GM12878 (cell line): ENCODE data around the gene BIK. TPM values are rescaled to one million over a fixed set of nuclear protein-coding genes. Genes with fewer than 3 reads are reported as not detected.

Source experiments
- ATAC-seq: fragments of 200-7000 bp; cut with Tn5 transposase; 3 replicates; pipeline ENCODE4 v1.9.1; 2020; ENCODE audit warnings: mild to moderate bottlenecking, moderate library complexity
- BruUV-seq: library from RNA; stranded (reverse); fragments of 400-500 nt; replicated peaks from 2 replicates; lab custom pipeline; 2021; lab: Mats Ljungman, UMichigan
- CTCF ChIA-PET: fragments of 300-600 bp; sonication (Branson Sonifier 250); formaldehyde crosslinking; extraction: SDS; loops from one replicate; lab custom pipeline; 2021; ENCODE audit warnings: inconsistent platforms; lab: Yijun Ruan, JAX
- POLR2A ChIA-PET: fragments of 350-600 bp; formaldehyde crosslinking; extraction: SDS; loops from one replicate; lab custom pipeline; 2021; ENCODE audit warnings: inconsistent platforms; lab: Charles Lee
- RAD21 ChIA-PET: fragments of 300-600 bp; sonication (Branson Sonifier 250); formaldehyde crosslinking; loops from one replicate; lab custom pipeline; 2023; ENCODE audit warnings: antibody characterized with exemption; ENCODE audit not compliant: unreplicated experiment; lab: Charles Lee
- SMC1A ChIA-PET: fragments of 300-600 bp; sonication (Branson Sonifier 250); formaldehyde crosslinking; loops from one replicate; lab custom pipeline; 2023; ENCODE audit not compliant: unreplicated experiment, uncharacterized antibody; lab: Charles Lee
- DNase-seq: peaks from one replicate; pipeline ENCODE4 v3.0.0-alpha.2; 2011; ENCODE audit warnings: low read depth, low spot score
- FAIRE-seq: peaks from 3 replicates; lab custom pipeline; 2011; peaks lifted over from hg19 to GRCh38; lab: Jason Lieb, UNC
- H2AFZ ChIP-seq: 2 replicates; pipeline ENCODE4 v1.6.0; 2011; ENCODE audit warnings: low read depth, low read length, control low read depth; ENCODE audit not compliant: control insufficient read depth
- H3K27ac ChIP-seq: 2 replicates; pipeline ENCODE4 v1.5.1; 2011; ENCODE audit warnings: control low read depth; ENCODE audit not compliant: control insufficient read depth, insufficient read depth
- H3K27me3 ChIP-seq, 2 experiments: replicated peaks in 1 of 2; 2 replicates each; pipeline versions ENCODE4 v1.6.0 to v1.6.1; 2011; ENCODE audit warnings: low read length in 1 of 2; ENCODE audit not compliant: control insufficient read depth in 2 of 2, insufficient read depth in 2 of 2
- H3K36me3 ChIP-seq, 2 experiments: 2 replicates each; pipeline ENCODE4 v1.5.1; 2011; ENCODE audit warnings: low read length in 1 of 2; ENCODE audit not compliant: control insufficient read depth in 2 of 2, insufficient read depth in 2 of 2
- H3K4me1 ChIP-seq: 2 replicates; pipeline ENCODE4 v1.6.1; 2011; ENCODE audit warnings: mild to moderate bottlenecking, low read length, moderate library complexity, mixed read lengths; ENCODE audit not compliant: control insufficient read depth, insufficient read depth
- H3K4me2 ChIP-seq: 2 replicates; pipeline ENCODE4 v1.6.0; 2011; ENCODE audit warnings: control low read depth; ENCODE audit not compliant: control insufficient read depth, insufficient read depth
- H3K4me3 ChIP-seq: fragments of 200-600 bp; sonication (generic); 2 replicates; pipeline ENCODE4 v1.5.1; 2016
- H3K79me2 ChIP-seq: 2 replicates; pipeline ENCODE4 v1.6.0; 2011; ENCODE audit warnings: low read length; ENCODE audit not compliant: control insufficient read depth, insufficient read depth
- H3K9ac ChIP-seq: 2 replicates; pipeline ENCODE4 v1.8.0; 2011; ENCODE audit warnings: low read length, control low read depth, mixed read lengths; ENCODE audit not compliant: control insufficient read depth, insufficient read depth
- H3K9me3 ChIP-seq: replicated peaks from 3 replicates; pipeline ENCODE4 v1.5.1; 2011; ENCODE audit warnings: mild to moderate bottlenecking, low read length; ENCODE audit not compliant: control insufficient read depth, insufficient read depth
- H4K20me1 ChIP-seq: 2 replicates; pipeline ENCODE4 v1.6.0; 2011; ENCODE audit not compliant: control insufficient read depth, insufficient read depth
- CHD1 ChIP-seq: IDR thresholded peaks from 2 replicates; pipeline ENCODE4 v1.6.1; 2012; ENCODE audit warnings: low read depth, low read length, improper control_type of control experiment
- CREM ChIP-seq: IDR thresholded peaks from 2 replicates; pipeline ENCODE4 v1.6.1; 2014; ENCODE audit warnings: antibody characterized with exemption, low read depth
- HDAC6 ChIP-seq: fragments of 200-600 bp; sonication (generic); IDR thresholded peaks from one replicate; pipeline ENCODE4 v1.8.0; 2017; ENCODE audit warnings: antibody characterized with exemption; ENCODE audit not compliant: unreplicated experiment
- NFIC ChIP-seq: IDR thresholded peaks from 2 replicates; pipeline ENCODE4 v1.6.1; 2012; ENCODE audit warnings: low read depth, mild to moderate bottlenecking, inconsistent platforms, low read length, moderate library complexity
- NRF1 ChIP-seq: conservative IDR thresholded peaks from 2 replicates; pipeline ENCODE4 v1.6.1; 2011; ENCODE audit warnings: mild to moderate bottlenecking, low read depth, low read length, improper control_type of control experiment
- TCF12 ChIP-seq: IDR thresholded peaks from 2 replicates; pipeline ENCODE4 v1.6.1; 2011; ENCODE audit warnings: low read depth, mild to moderate bottlenecking, low read length
- WRNIP1 ChIP-seq: IDR thresholded peaks from 2 replicates; pipeline ENCODE4 v1.6.1; 2011; ENCODE audit warnings: low read depth, low read length, improper control_type of control experiment, borderline replicate concordance
- WGBS: methylation state at CpG from one replicate; pipeline ENCODE4 v1.1.6; 2016; ENCODE audit warnings: low lambda C conversion rate; ENCODE audit not compliant: insufficient replicate concordance, insufficient coverage; ENCODE audit errors: missing lambda C conversion rate; 5-methylcytosine and 5-hydroxymethylcytosine counted together
- in situ Hi-C: fragments of 300-500 bp; cut with MboI; formaldehyde crosslinking; loops from 9 replicates; pipeline ENCODE4 v1.14.3; 2018; ENCODE audit warnings: mixed read lengths
- intact Hi-C: fragments of 100-400 bp; cut with micrococcal nuclease; formaldehyde crosslinking; loops from one replicate; pipeline ENCODE4 v1.14.2; 2022; ENCODE audit not compliant: unreplicated experiment
- polyA plus RNA-seq, 11 experiments: library from polyadenylated mRNA; depleted of rRNA in 4 of 11; unstranded in 6 of 11; stranded (reverse) in 5 of 11; fragments of >200 nt; fragmentation: Nextera tagmentation in 4 of 11; fragmentation: Illumina TruSeq in 1 of 11; extraction: Ambion mirVana in 4 of 11; extraction: Trizol in 1 of 11; gene quantifications; 1 replicate in 1 of 11; 2 replicates in 10 of 11; pipeline versions ENCODE4 v1.2.1 to v1.2.3, GENCODE V29; 2011 to 2016; ENCODE audit warnings: inconsistent platforms in 2 of 11, missing spikeins in 2 of 11, low read depth in 1 of 11
- total RNA-seq, 4 experiments: library from RNA; depleted of rRNA in 3 of 4; stranded (reverse); fragments of >200 nt in 3 of 4; fragmentation: Illumina TruSeq in 1 of 4; extraction: Trizol in 1 of 4; gene quantifications; 2 replicates each; pipeline versions ENCODE4 v1.2.1 to v1.2.3, GENCODE V29; 2013 to 2021
- TF ChIP-seq, protein P1 (sequence below): IDR thresholded peaks from 2 replicates; pipeline ENCODE4 v1.6.1; 2011; ENCODE audit warnings: borderline replicate concordance, low read depth, mild to moderate bottlenecking, moderate library complexity, mixed read lengths, low read length; ENCODE audit not compliant: insufficient read depth; ENCODE audit errors: extremely low read length
- TF ChIP-seq, protein P2 (sequence below): fragments of 450-650 bp; IDR thresholded peaks from 2 replicates; pipeline ENCODE4 v1.6.1; 2014; ENCODE audit warnings: mild to moderate bottlenecking
- TF ChIP-seq, protein P3 (sequence below): fragments of 450-650 bp; formaldehyde crosslinking; IDR thresholded peaks from 2 replicates; pipeline ENCODE4 v1.5.0; 2022; ENCODE audit warnings: mild to moderate bottlenecking, missing genetic modification characterization
- TF ChIP-seq, protein P4 (sequence below): fragments of 450-650 bp; IDR thresholded peaks from 2 replicates; pipeline ENCODE4 v1.6.1; 2016; ENCODE audit warnings: mild to moderate bottlenecking
- TF ChIP-seq, protein P5 (sequence below): fragments of 450-650 bp; IDR thresholded peaks from 2 replicates; pipeline ENCODE4 v1.6.1; 2017; ENCODE audit warnings: low read depth, mild to moderate bottlenecking, moderate library complexity

The BIK gene
- total and polyA plus RNA-seq, 10 of the 15 experiments (the other 5 are each of a cell fraction or from before 2014, with no cell fraction given): 0.33 to 9.8 (median 3.9) TPM

DNA sequence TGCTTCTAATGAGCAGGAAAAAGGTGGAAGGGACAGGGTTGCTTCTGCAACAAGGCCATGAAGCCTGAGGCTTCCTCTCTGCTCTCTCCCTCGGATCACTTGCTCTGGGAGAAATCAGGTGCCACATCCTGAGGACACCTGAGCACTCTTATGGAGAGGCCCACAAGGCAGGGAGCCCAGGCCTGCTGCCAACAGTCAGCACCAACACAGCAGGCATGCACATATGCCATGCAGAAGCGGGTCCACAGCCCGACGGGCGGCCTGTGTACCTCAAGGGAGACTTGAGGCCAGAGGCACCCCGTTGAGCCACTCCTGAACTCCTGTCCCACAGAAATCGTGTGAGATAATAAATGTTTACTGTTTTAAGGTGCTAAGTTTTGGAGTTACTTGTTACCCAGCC is 66.9 kb downstream of the BIK start:
- H3K4me3 ChIP-seq: no peak overlapping the region
- H4K20me1 ChIP-seq: no peaks in the 10 kb centered on the region
- H3K9me3 ChIP-seq: no peaks in the 10 kb centered on the region
- H3K4me2 ChIP-seq: no peak overlapping the region
- no peaks in the 10 kb centered on the region for H3K79me2 ChIP-seq
- RAD21 ChIA-PET: no interaction called here
- WGBS: 98% methylated on average over 7 of the region's 7 CpGs
- DNase-seq (no peak), ATAC-seq (no peak), FAIRE-seq (no peak)
- TF ChIP-seq, protein P1, sequence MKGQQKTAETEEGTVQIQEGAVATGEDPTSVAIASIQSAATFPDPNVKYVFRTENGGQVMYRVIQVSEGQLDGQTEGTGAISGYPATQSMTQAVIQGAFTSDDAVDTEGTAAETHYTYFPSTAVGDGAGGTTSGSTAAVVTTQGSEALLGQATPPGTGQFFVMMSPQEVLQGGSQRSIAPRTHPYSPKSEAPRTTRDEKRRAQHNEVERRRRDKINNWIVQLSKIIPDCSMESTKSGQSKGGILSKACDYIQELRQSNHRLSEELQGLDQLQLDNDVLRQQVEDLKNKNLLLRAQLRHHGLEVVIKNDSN: no peak
- TF ChIP-seq, protein P2, sequence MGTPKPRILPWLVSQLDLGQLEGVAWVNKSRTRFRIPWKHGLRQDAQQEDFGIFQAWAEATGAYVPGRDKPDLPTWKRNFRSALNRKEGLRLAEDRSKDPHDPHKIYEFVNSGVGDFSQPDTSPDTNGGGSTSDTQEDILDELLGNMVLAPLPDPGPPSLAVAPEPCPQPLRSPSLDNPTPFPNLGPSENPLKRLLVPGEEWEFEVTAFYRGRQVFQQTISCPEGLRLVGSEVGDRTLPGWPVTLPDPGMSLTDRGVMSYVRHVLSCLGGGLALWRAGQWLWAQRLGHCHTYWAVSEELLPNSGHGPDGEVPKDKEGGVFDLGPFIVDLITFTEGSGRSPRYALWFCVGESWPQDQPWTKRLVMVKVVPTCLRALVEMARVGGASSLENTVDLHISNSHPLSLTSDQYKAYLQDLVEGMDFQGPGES: no peak
- no peak for TF ChIP-seq CHD1
- TF ChIP-seq, protein P3, sequence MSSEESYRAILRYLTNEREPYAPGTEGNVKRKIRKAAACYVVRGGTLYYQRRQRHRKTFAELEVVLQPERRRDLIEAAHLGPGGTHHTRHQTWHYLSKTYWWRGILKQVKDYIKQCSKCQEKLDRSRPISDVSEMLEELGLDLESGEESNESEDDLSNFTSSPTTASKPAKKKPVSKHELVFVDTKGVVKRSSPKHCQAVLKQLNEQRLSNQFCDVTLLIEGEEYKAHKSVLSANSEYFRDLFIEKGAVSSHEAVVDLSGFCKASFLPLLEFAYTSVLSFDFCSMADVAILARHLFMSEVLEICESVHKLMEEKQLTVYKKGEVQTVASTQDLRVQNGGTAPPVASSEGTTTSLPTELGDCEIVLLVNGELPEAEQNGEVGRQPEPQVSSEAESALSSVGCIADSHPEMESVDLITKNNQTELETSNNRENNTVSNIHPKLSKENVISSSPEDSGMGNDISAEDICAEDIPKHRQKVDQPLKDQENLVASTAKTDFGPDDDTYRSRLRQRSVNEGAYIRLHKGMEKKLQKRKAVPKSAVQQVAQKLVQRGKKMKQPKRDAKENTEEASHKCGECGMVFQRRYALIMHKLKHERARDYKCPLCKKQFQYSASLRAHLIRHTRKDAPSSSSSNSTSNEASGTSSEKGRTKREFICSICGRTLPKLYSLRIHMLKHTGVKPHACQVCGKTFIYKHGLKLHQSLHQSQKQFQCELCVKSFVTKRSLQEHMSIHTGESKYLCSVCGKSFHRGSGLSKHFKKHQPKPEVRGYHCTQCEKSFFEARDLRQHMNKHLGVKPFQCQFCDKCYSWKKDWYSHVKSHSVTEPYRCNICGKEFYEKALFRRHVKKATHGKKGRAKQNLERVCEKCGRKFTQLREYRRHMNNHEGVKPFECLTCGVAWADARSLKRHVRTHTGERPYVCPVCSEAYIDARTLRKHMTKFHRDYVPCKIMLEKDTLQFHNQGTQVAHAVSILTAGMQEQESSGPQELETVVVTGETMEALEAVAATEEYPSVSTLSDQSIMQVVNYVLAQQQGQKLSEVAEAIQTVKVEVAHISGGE: no peak
- no peak for TF ChIP-seq TCF12
- no peak for TF ChIP-seq NRF1
- no peak for TF ChIP-seq HDAC6
- no peak for TF ChIP-seq WRNIP1
- no peak for TF ChIP-seq CREM
- TF ChIP-seq, protein P4, sequence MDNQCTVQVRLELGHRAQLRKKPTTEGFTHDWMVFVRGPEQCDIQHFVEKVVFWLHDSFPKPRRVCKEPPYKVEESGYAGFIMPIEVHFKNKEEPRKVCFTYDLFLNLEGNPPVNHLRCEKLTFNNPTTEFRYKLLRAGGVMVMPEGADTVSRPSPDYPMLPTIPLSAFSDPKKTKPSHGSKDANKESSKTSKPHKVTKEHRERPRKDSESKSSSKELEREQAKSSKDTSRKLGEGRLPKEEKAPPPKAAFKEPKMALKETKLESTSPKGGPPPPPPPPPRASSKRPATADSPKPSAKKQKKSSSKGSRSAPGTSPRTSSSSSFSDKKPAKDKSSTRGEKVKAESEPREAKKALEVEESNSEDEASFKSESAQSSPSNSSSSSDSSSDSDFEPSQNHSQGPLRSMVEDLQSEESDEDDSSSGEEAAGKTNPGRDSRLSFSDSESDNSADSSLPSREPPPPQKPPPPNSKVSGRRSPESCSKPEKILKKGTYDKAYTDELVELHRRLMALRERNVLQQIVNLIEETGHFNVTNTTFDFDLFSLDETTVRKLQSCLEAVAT: no peak
- no peak for TF ChIP-seq NFIC
- TF ChIP-seq, protein P5, sequence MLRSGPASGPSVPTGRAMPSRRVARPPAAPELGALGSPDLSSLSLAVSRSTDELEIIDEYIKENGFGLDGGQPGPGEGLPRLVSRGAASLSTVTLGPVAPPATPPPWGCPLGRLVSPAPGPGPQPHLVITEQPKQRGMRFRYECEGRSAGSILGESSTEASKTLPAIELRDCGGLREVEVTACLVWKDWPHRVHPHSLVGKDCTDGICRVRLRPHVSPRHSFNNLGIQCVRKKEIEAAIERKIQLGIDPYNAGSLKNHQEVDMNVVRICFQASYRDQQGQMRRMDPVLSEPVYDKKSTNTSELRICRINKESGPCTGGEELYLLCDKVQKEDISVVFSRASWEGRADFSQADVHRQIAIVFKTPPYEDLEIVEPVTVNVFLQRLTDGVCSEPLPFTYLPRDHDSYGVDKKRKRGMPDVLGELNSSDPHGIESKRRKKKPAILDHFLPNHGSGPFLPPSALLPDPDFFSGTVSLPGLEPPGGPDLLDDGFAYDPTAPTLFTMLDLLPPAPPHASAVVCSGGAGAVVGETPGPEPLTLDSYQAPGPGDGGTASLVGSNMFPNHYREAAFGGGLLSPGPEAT: no peak
- no peaks in the 10 kb centered on the region for H3K27me3 ChIP-seq
- CTCF ChIA-PET: no interaction called here
- H3K4me1 ChIP-seq: no peaks in the 10 kb centered on the region
- peaks cover 7 to 18% of the 10 kb centered on the region in 2 experiments; a peak in 3 of 4 replicates for H3K36me3 ChIP-seq
- intact Hi-C loops: no loop called here
- no TSS peak for BruUV-seq
- no peak overlapping the region for H3K9ac ChIP-seq
- POLR2A ChIA-PET: no interaction called here
- H2AFZ ChIP-seq: no peak overlapping the region
- no peak overlapping the region for H3K27ac ChIP-seq
- in situ Hi-C loops: no loop called here
- SMC1A ChIA-PET: no interaction called here
